HCT116 (cell line): Measurements from ENCODE around the gene DNAJC6. TPM values are rescaled to one million over a fixed set of nuclear protein-coding genes. Genes with fewer than 3 reads are reported as not detected.

ENCODE experiments used
- ATAC-seq: fragments of 200-7000 bp; cut with Tn5 transposase; 2 replicates; pipeline ENCODE4 v1.9.1; 2020; ENCODE audit warnings: mild to moderate bottlenecking, moderate library complexity
- BruUV-seq: library from RNA; stranded (reverse); fragments of 400-500 nt; replicated peaks from 2 replicates; lab custom pipeline; 2021; lab: Mats Ljungman, UMichigan
- CTCF ChIA-PET: fragments of 300-600 bp; sonication (Branson Sonifier 250); formaldehyde crosslinking; loops from one replicate; lab custom pipeline; 2021; ENCODE audit warnings: antibody characterized with exemption; lab: Charles Lee
- POLR2A ChIA-PET: fragments of 300-600, 350-600 bp; sonication (Branson Sonifier 250); formaldehyde crosslinking; loops from one replicate; lab custom pipeline; 2021; ENCODE audit warnings: antibody characterized with exemption; lab: Charles Lee
- RAD21 ChIA-PET, 2 experiments: fragments of 300-600 bp; sonication (Branson Sonifier 250); formaldehyde crosslinking; loops; one replicate each; lab custom pipeline; 2023; ENCODE audit warnings: low total read pairs in 2 of 2; ENCODE audit not compliant: uncharacterized antibody in 2 of 2, unreplicated experiment in 2 of 2, low non-redundant PET in 1 of 2; lab: Charles Lee
- DNase-seq: peaks from one replicate; pipeline ENCODE4 v3.0.0-alpha.2; 2010; ENCODE audit warnings: low read depth, low spot score
- H2AFZ ChIP-seq: fragments of 200-600 bp; shearing (Covaris generic), sonication (generic); 2 replicates; pipeline ENCODE4 v1.6.1; 2017; ENCODE audit warnings: low read depth, mixed run types, mixed read lengths, antibody characterized with exemption, low read length; ENCODE audit not compliant: poor library complexity, severe bottlenecking
- H3K27ac ChIP-seq: 2 replicates; pipeline ENCODE4 v1.5.1; 2012; ENCODE audit warnings: low read depth, low read length
- H3K27me3 ChIP-seq: fragments of 200-600 bp; sonication (generic); 2 replicates; pipeline ENCODE4 v1.6.1; 2016; ENCODE audit warnings: mixed run types, low read length, mixed read lengths; ENCODE audit not compliant: insufficient read depth
- H3K36me3 ChIP-seq, 2 experiments: fragments of 200-500 bp in 1 of 2; fragments of 200-600 bp in 1 of 2; sonication (Bioruptor generic) in 1 of 2; sonication (generic) in 1 of 2; 2 replicates each; pipeline versions ENCODE4 v1.5.1 to v1.6.1; 2014 to 2016; ENCODE audit warnings: low read length in 2 of 2, inconsistent platforms in 1 of 2, mixed read lengths in 1 of 2, mixed run types in 1 of 2; ENCODE audit not compliant: insufficient read depth in 2 of 2, control insufficient read depth in 1 of 2
- H3K4me1 ChIP-seq, 2 experiments: fragments of 200-600 bp in 1 of 2; sonication (generic) in 1 of 2; 2 replicates each; pipeline versions ENCODE4 v1.5.1 to v1.6.1; 2012 to 2017; ENCODE audit warnings: low read length in 2 of 2, inconsistent platforms in 1 of 2, mild to moderate bottlenecking in 1 of 2, mixed read lengths in 1 of 2, mixed run types in 1 of 2, moderate library complexity in 1 of 2; ENCODE audit not compliant: insufficient read depth in 2 of 2, control insufficient read depth in 1 of 2
- H3K4me2 ChIP-seq: fragments of 200-600 bp; sonication (generic); 2 replicates; pipeline ENCODE4 v1.6.1; 2017; ENCODE audit warnings: mixed run types, low read length, mixed read lengths
- H3K4me3 ChIP-seq, 2 experiments: fragments of 200-600 bp in 1 of 2; sonication (generic) in 1 of 2; replicated peaks in 1 of 2; 2 replicates each; pipeline ENCODE4 v1.5.1; 2011 to 2016; ENCODE audit warnings: low read length in 2 of 2, control low read depth in 1 of 2, low read depth in 1 of 2, mild to moderate bottlenecking in 1 of 2, mixed read lengths in 1 of 2, mixed run types in 1 of 2
- H3K79me2 ChIP-seq: fragments of 200-600 bp; sonication (generic); 2 replicates; pipeline ENCODE4 v1.6.1; 2017; ENCODE audit warnings: mild to moderate bottlenecking, mixed run types, low read length, moderate library complexity, mixed read lengths; ENCODE audit not compliant: insufficient read depth
- H3K9ac ChIP-seq: fragments of 200-600 bp; sonication (generic); 2 replicates; pipeline ENCODE4 v1.6.1; 2016; ENCODE audit warnings: low read length, mixed read lengths
- H3K9me2 ChIP-seq: fragments of 200-600 bp; sonication (generic), shearing (Covaris generic); 2 replicates; pipeline ENCODE4 v1.6.1; 2017; ENCODE audit warnings: mixed run types, mild to moderate bottlenecking, moderate library complexity; ENCODE audit not compliant: insufficient read depth
- H3K9me3 ChIP-seq, 2 experiments: fragments of 200-500 bp in 1 of 2; fragments of 200-600 bp in 1 of 2; sonication (Bioruptor generic) in 1 of 2; sonication (generic) in 1 of 2; 2 replicates each; pipeline ENCODE4 v1.6.1; 2014 to 2017; ENCODE audit warnings: low read length in 2 of 2, mixed read lengths in 2 of 2, inconsistent platforms in 1 of 2, low read depth in 1 of 2, mild to moderate bottlenecking in 1 of 2, mixed run types in 1 of 2, moderate library complexity in 1 of 2; ENCODE audit not compliant: control insufficient read depth in 1 of 2, insufficient read depth in 1 of 2
- H4K20me1 ChIP-seq: fragments of 200-600 bp; sonication (generic), shearing (Covaris generic); 2 replicates; pipeline ENCODE4 v1.6.1; 2017; ENCODE audit warnings: mixed run types, mild to moderate bottlenecking, moderate library complexity; ENCODE audit not compliant: insufficient read depth
- ATF3 ChIP-seq: IDR thresholded peaks from 2 replicates; pipeline ENCODE4 v1.6.1; 2012
- CEBPB ChIP-seq: IDR thresholded peaks from 2 replicates; pipeline ENCODE4 v1.6.1; 2012; ENCODE audit warnings: low read depth
- EZH2 ChIP-seq: fragments of 200-600 bp; sonication (generic); IDR thresholded peaks from 2 replicates; pipeline ENCODE4 v1.6.1; 2017; ENCODE audit warnings: antibody characterized with exemption, mixed run types
- FOSL1 ChIP-seq: IDR thresholded peaks from 2 replicates; pipeline ENCODE4 v1.6.1; 2012; ENCODE audit warnings: low read depth
- MAX ChIP-seq: IDR thresholded peaks from 2 replicates; pipeline ENCODE4 v1.6.1; 2012
- POLR2A ChIP-seq: IDR thresholded peaks from 2 replicates; pipeline ENCODE4 v1.7.0; 2011; ENCODE audit warnings: borderline replicate concordance; ENCODE audit not compliant: insufficient read depth, insufficient read length; ENCODE audit errors: extremely low read depth
- POLR2AphosphoS5 ChIP-seq: IDR thresholded peaks from 2 replicates; pipeline ENCODE4 v1.6.1; 2011; ENCODE audit warnings: mild to moderate bottlenecking, low read depth, low read length, moderate library complexity
- RAD21 ChIP-seq: IDR thresholded peaks from 2 replicates; pipeline ENCODE4 v1.6.1; 2012; ENCODE audit warnings: low read depth, mild to moderate bottlenecking
- SIN3A ChIP-seq: IDR thresholded peaks from 2 replicates; pipeline ENCODE4 v1.6.1; 2012; ENCODE audit warnings: low read depth
- SP1 ChIP-seq: IDR thresholded peaks from 2 replicates; pipeline ENCODE4 v1.6.1; 2012; ENCODE audit warnings: low read depth
- YY1 ChIP-seq: IDR thresholded peaks from 2 replicates; pipeline ENCODE4 v1.6.1; 2011; ENCODE audit warnings: low read length, low read depth, moderate library complexity, mild to moderate bottlenecking; ENCODE audit not compliant: insufficient replicate concordance; ENCODE audit errors: extremely low read depth
- ZBTB33 ChIP-seq: IDR thresholded peaks from 2 replicates; pipeline ENCODE4 v1.6.1; 2011; ENCODE audit warnings: mild to moderate bottlenecking, low read length, moderate library complexity; ENCODE audit not compliant: insufficient replicate concordance; ENCODE audit errors: extremely low read depth
- ZFX ChIP-seq: fragments of 450-650 bp; IDR thresholded peaks from 2 replicates; pipeline ENCODE4 v1.6.1; 2017
- ZNF274 ChIP-seq: fragments of 200-500 bp; sonication (Bioruptor generic); IDR thresholded peaks from 2 replicates; pipeline ENCODE4 v1.6.1; 2014; ENCODE audit warnings: mild to moderate bottlenecking, low read depth, low read length, inconsistent platforms
- intact Hi-C: fragments of 100-400 bp; cut with micrococcal nuclease; formaldehyde crosslinking; loops from 2 replicates; pipeline ENCODE4 v1.10.0; 2022
- total RNA-seq: library from RNA; stranded (reverse); gene quantifications from one replicate; pipeline ENCODE4 v1.2.1, GENCODE V29; 2021; ENCODE audit not compliant: unreplicated experiment
- TF ChIP-seq, protein P1 (sequence below): IDR thresholded peaks from 2 replicates; pipeline ENCODE4 v1.6.1; 2012; ENCODE audit warnings: low read depth

Gene DNAJC6
- total RNA-seq, 1 experiment from 2014 or later: 9.0 TPM

DNA sequence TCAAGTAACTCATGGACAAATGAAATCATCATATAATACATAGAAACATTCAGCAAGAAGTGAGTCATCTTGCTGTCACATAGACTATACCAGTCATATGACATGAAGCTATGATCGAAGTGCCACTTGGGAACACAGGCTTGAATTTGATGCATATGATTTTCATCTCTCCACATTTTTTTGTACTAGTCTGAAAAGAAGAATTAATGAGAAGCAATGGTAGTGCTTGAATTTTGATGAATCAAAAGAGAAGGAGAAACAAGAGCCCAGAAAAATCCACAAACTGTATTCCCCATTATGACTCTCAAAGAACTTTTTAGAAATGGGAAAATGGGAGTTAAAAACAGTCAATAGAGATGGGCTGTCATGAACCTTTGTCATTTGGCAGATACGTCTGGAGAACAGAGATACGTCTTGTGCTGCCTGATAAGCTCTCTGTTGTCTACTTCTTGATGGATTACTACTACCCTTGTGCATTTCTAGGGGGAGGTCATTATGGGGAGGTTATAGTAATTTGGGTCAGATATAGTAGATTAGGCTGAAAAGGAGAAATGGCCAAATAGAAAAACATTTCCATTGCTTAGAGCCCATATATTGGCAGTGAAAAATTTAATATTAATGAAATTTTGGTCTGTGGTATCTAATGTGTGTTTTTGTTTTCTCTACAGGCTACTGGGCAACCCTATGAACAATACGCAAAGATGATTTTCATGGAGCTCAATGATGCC lies 103.1 kb downstream of the DNAJC6 start:
- no peak for ATAC-seq
- Histone ChIP-seq H3K9ac (no peak overlapping the region), H4K20me1 (no peaks in the 10 kb centered on the region), H3K79me2 (no peaks in the 10 kb centered on the region), H3K4me3 (no peak overlapping the region), H3K27me3 (no peaks in the 10 kb centered on the region), H3K9me3 (no peaks in the 10 kb centered on the region)
- BruUV-seq: no TSS peak
- TF ChIP-seq FOSL1: 0 out of 2 replicates have a peak, but pooled peaks have one; percentile 8
- TF ChIP-seq EZH2: no peak
- TF ChIP-seq, all 23 proteins: peak for 1
- ChIA-PET POLR2A (no interaction called here), RAD21 (no interaction called here), CTCF (no interaction called here)
- no peak overlapping the region for H3K27ac ChIP-seq
- no peaks in the 10 kb centered on the region for H3K9me2 ChIP-seq
- intact Hi-C loops: no loop called here
- H3K4me2 ChIP-seq: no peak overlapping the region
- H2AFZ ChIP-seq: no peak overlapping the region
- H3K4me1 ChIP-seq: no peaks in the 10 kb centered on the region
- H3K36me3 ChIP-seq: no peaks in the 10 kb centered on the region
- DNase-seq: no peak

DNA sequence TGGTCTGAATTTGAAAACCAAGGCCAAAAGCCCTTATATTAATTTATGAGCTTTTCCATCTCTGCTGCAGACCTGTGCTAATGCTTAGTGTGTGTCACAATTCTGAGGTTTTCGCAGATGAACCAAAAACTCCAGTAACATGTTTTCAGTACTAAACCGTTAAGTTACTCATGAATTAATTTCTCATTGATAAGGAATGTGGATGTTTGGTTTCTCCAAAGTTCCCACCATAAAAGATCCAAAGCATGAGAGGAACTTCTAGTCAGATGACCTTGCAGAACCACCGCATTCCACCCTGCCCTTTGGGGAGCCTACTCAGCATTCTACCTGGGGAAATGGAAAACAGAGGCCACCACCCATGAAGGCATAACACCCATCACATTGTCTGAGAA lies 103.6 kb downstream of the DNAJC6 start:
- Histone ChIP-seq H3K27ac (no peak overlapping the region), H2AFZ (no peak overlapping the region), H3K9me3 (no peaks in the 10 kb centered on the region), H3K9me2 (no peaks in the 10 kb centered on the region), H3K36me3 (no peaks in the 10 kb centered on the region), H4K20me1 (no peaks in the 10 kb centered on the region), H3K79me2 (no peaks in the 10 kb centered on the region), H3K4me3 (no peak overlapping the region), H3K4me2 (no peak overlapping the region), H3K9ac (no peak overlapping the region), H3K4me1 (peaks cover 0 to 4% of the 10 kb centered on the region in 2 experiments; a peak in 1 of 4 replicates), H3K27me3 (no peaks in the 10 kb centered on the region)
- ATAC-seq: no peak
- no TSS peak for BruUV-seq
- CTCF ChIA-PET: no interaction called here
- intact Hi-C loops: no loop called here
- POLR2A ChIA-PET: no interaction called here
- RAD21 ChIA-PET: no interaction called here
- no peak for DNase-seq
- TF ChIP-seq ATF3: no peak
- no peak for TF ChIP-seq ZFX
- no peak for TF ChIP-seq CEBPB
- no peak for TF ChIP-seq SIN3A
- no peak for TF ChIP-seq ZNF274
- TF ChIP-seq RAD21: no peak
- no peak for TF ChIP-seq SP1
- TF ChIP-seq YY1: no peak
- TF ChIP-seq, protein P1, sequence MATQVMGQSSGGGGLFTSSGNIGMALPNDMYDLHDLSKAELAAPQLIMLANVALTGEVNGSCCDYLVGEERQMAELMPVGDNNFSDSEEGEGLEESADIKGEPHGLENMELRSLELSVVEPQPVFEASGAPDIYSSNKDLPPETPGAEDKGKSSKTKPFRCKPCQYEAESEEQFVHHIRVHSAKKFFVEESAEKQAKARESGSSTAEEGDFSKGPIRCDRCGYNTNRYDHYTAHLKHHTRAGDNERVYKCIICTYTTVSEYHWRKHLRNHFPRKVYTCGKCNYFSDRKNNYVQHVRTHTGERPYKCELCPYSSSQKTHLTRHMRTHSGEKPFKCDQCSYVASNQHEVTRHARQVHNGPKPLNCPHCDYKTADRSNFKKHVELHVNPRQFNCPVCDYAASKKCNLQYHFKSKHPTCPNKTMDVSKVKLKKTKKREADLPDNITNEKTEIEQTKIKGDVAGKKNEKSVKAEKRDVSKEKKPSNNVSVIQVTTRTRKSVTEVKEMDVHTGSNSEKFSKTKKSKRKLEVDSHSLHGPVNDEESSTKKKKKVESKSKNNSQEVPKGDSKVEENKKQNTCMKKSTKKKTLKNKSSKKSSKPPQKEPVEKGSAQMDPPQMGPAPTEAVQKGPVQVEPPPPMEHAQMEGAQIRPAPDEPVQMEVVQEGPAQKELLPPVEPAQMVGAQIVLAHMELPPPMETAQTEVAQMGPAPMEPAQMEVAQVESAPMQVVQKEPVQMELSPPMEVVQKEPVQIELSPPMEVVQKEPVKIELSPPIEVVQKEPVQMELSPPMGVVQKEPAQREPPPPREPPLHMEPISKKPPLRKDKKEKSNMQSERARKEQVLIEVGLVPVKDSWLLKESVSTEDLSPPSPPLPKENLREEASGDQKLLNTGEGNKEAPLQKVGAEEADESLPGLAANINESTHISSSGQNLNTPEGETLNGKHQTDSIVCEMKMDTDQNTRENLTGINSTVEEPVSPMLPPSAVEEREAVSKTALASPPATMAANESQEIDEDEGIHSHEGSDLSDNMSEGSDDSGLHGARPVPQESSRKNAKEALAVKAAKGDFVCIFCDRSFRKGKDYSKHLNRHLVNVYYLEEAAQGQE: no peak
- TF ChIP-seq MAX: no peak
- TF ChIP-seq ZBTB33: no peak
- no peak for TF ChIP-seq POLR2AphosphoS5
- TF ChIP-seq POLR2A: no peak
